ENCODE measurements around the gene STK32B. TPM values are rescaled to one million over a fixed set of nuclear protein-coding genes. Genes with fewer than 3 reads are reported as not detected.

STK32B gene
- total and polyA plus RNA-seq, 2 of the 8 experiments (the other 6 are each of a cell fraction or from before 2014, with no cell fraction given): 2.3 to 2.5 TPM

DNA sequence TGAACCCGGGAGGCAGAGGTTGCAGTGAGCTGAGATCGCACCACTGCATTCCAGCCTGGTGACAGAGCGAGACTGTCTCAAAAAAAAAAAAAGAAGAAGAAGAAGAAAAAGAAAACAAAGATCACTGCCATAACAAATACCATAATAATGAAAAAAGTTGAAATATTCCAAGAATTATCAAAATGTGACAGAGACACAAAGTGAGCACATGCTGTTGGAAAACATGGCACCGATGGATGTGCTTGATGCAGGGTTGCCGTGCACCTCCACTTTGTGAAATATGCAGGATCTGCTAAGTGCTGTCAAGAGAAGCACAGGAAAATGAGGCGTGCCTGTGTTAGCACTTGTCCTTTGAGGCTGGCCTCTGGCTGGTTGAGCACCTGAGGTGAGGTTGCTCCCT, 133.3 kb downstream of the STK32B start (continued):
- TF ChIP-seq HDAC2 (IDR thresholded peaks at IDR 0.05; ENCODE audit: borderline replicate concordance in 1 of 2, low read depth in 2 of 2, low read length in 2 of 2) (no peak), ASH2L (IDR thresholded peaks at IDR 0.05; ENCODE audit: low read length) (no peak), BRCA1 (IDR thresholded peaks at IDR 0.05; ENCODE audit: low read depth, low read length) (no peak)
- TF ChIP-seq, protein P1, sequence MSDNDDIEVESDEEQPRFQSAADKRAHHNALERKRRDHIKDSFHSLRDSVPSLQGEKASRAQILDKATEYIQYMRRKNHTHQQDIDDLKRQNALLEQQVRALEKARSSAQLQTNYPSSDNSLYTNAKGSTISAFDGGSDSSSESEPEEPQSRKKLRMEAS (IDR thresholded peaks at IDR 0.05): no peak

Data from H1 (cell line).